Hepatocyte (in vitro differentiated cells): ENCODE data around the gene IL1RN. TPM values are rescaled to one million over a fixed set of nuclear protein-coding genes. Genes with fewer than 3 reads are reported as not detected.

Experiments
- DNase-seq: peaks from one replicate; pipeline ENCODE4 v3.0.0-alpha.2; 2016; ENCODE audit warnings: low spot score
- H2AFZ ChIP-seq: fragments of 200-600 bp; sonication (generic); 2 replicates; pipeline ENCODE4 v1.6.0; 2016; ENCODE audit warnings: antibody characterized with exemption, mild to moderate bottlenecking
- H3K27ac ChIP-seq: fragments of 200-600 bp; sonication (generic); 2 replicates; pipeline ENCODE4 v1.5.1; 2016; ENCODE audit warnings: mild to moderate bottlenecking
- H3K27me3 ChIP-seq: fragments of 200-600 bp; sonication (generic); 2 replicates; pipeline ENCODE4 v1.6.1; 2016
- H3K36me3 ChIP-seq: fragments of 200-600 bp; sonication (generic); replicated peaks from 2 replicates; pipeline ENCODE4 v1.5.1; 2016; ENCODE audit warnings: low read depth; ENCODE audit not compliant: insufficient read depth
- H3K4me1 ChIP-seq: fragments of 200-600 bp; sonication (generic); 2 replicates; pipeline ENCODE4 v1.5.1; 2016; ENCODE audit warnings: mild to moderate bottlenecking, moderate library complexity; ENCODE audit not compliant: insufficient read depth
- H3K4me2 ChIP-seq: fragments of 200-600 bp; sonication (generic); 2 replicates; pipeline ENCODE4 v1.6.0; 2016
- H3K4me3 ChIP-seq: fragments of 200-600 bp; sonication (generic); 2 replicates; pipeline ENCODE4 v1.5.1; 2016; ENCODE audit warnings: mild to moderate bottlenecking
- H3K79me2 ChIP-seq: fragments of 200-600 bp; sonication (generic); 2 replicates; pipeline ENCODE4 v1.6.0; 2017; ENCODE audit warnings: mild to moderate bottlenecking
- H3K9me2 ChIP-seq: fragments of 200-600 bp; sonication (generic); replicated peaks from 2 replicates; pipeline ENCODE4 v1.6.0; 2017; ENCODE audit warnings: mild to moderate bottlenecking; ENCODE audit not compliant: insufficient read depth
- H3K9me3 ChIP-seq: fragments of 200-600 bp; sonication (generic); 2 replicates; pipeline ENCODE4 v1.5.1; 2016; ENCODE audit warnings: low read depth, mild to moderate bottlenecking
- H4K20me1 ChIP-seq: fragments of 200-600 bp; sonication (generic); 2 replicates; pipeline ENCODE4 v1.6.0; 2016; ENCODE audit warnings: mild to moderate bottlenecking; ENCODE audit not compliant: insufficient read depth, poor library complexity, severe bottlenecking
- EZH2 ChIP-seq: fragments of 200-600 bp; sonication (generic); IDR thresholded peaks from 2 replicates; pipeline ENCODE4 v1.6.1; 2016; ENCODE audit warnings: antibody characterized with exemption, mild to moderate bottlenecking, borderline replicate concordance
- EZH2phosphoT487 ChIP-seq: fragments of 200-600 bp; sonication (generic); IDR thresholded peaks from one replicate; pipeline ENCODE4 v1.6.1; 2018; ENCODE audit warnings: antibody characterized with exemption, mild to moderate bottlenecking, low read depth, moderate library complexity; ENCODE audit not compliant: unreplicated experiment, severe bottlenecking
- WGBS: methylation state at CpG from one replicate; pipeline ENCODE4 v1.1.6; 2016; ENCODE audit warnings: low lambda C conversion rate; ENCODE audit errors: missing lambda C conversion rate; 5-methylcytosine and 5-hydroxymethylcytosine counted together
- polyA plus RNA-seq: library from polyadenylated mRNA; unstranded; fragments of >200 nt; fragmentation: Nextera tagmentation; extraction: Ambion mirVana; gene quantifications from 2 replicates; pipeline ENCODE4 v1.2.1, GENCODE V29; 2016
- total RNA-seq: library from RNA; depleted of rRNA; stranded (reverse); fragments of >200 nt; gene quantifications from 2 replicates; pipeline ENCODE4 v1.2.3, GENCODE V29; 2014
- TF ChIP-seq, protein P1 (sequence below): fragments of 200-600 bp; sonication (generic); IDR thresholded peaks from 2 replicates; pipeline ENCODE4 v1.5.1; 2016; ENCODE audit warnings: antibody characterized with exemption, mild to moderate bottlenecking; ENCODE audit not compliant: poor library complexity

Gene IL1RN
- total and polyA plus RNA-seq, 2 experiments from 2014 or later = 3.1 to 7.3 TPM

DNA sequence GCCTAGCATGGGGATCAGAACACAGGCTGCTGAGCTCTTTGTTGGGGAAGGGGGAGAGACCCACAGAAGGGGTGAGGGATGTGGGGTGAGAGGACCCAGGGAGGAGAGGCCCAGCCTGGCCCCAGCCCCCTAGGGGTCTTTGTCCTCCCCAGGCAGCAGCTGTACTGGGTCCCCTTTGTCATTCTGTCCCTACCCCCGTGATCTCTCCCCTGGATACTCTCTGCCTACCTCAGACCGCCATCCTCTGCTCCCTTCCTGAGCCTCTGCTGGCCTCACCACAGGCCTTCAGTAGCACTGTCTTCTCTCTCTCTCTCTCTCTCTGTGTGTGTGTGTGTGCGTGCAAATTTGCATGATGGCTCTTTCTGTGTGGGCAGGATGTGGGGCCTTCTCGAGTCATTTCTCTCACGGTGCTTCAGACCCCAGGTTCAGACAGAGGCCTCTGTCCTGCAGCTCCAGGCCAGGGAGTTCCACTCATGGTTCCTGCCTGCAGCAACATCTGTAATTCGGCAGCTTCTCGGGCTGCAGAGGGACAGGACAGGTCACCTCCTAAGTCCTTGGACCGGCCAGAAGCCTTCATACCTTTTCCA is 47.7 kb downstream of the IL1RN start:
- no peak overlapping the region for H3K4me3 ChIP-seq
- 70% methylated on average over 8 of the region's 8 CpGs for WGBS

DNA sequence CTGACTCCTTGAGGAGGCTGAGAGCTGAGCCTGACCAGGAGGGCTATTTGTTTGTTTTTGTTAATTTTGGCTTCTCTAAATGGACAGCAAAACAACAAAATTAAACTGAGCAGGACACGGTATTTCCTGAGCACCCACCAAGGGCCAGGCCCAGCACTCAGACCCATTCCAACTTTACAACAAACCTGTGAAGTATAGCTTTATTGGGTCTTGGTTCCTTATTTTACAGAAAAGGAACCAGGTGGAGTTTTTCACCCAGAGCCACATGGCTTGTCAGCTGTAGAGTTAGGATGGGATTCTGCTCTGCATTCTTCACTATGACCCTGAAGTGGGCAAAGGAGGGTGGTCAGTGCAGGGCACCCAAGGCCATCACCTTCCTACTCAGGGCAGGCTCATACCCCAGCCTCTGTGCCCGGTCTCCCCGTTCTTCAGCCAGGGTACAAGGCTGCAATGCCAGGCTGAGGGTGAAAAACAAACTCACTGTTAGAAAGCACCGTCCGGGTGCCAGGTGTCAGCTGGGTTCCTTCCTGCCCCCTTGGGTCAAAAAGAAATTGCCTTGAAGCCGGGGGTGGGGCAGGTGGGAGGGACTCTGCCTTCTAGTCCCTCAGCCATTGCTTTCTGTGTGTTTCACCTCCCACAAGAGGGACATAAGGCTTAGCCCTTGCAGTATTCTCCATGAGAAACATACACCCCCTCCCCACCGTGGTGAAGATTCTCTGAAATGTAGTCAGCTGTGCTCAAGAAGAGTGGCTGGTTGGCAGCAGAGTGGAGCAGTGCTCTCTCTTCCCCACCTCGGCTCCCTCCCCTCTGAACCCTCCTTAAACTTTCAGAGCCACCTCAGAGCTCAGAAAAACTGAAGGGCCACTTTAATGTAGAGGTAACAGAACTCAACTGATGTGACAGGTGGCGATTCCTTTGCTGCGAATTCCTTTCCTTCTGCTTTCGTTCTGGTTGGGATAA is 48.6 kb downstream of the IL1RN start:
- H2AFZ ChIP-seq = no peak overlapping the region
- 85% methylated on average over 11 of the region's 11 CpGs for WGBS
- no peaks in the 10 kb centered on the region for H3K9me3 ChIP-seq
- no peak for TF ChIP-seq EZH2
- TF ChIP-seq, protein P1, sequence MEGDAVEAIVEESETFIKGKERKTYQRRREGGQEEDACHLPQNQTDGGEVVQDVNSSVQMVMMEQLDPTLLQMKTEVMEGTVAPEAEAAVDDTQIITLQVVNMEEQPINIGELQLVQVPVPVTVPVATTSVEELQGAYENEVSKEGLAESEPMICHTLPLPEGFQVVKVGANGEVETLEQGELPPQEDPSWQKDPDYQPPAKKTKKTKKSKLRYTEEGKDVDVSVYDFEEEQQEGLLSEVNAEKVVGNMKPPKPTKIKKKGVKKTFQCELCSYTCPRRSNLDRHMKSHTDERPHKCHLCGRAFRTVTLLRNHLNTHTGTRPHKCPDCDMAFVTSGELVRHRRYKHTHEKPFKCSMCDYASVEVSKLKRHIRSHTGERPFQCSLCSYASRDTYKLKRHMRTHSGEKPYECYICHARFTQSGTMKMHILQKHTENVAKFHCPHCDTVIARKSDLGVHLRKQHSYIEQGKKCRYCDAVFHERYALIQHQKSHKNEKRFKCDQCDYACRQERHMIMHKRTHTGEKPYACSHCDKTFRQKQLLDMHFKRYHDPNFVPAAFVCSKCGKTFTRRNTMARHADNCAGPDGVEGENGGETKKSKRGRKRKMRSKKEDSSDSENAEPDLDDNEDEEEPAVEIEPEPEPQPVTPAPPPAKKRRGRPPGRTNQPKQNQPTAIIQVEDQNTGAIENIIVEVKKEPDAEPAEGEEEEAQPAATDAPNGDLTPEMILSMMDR = no peak
- TF ChIP-seq EZH2phosphoT487 = no peak
- H3K27ac ChIP-seq = no peak overlapping the region
- H3K4me1 ChIP-seq = peaks cover 11% of the 10 kb centered on the region
- DNase-seq = no peak
- no peaks in the 10 kb centered on the region for H3K36me3 ChIP-seq
- no peaks in the 10 kb centered on the region for H4K20me1 ChIP-seq
- no peaks in the 10 kb centered on the region for H3K27me3 ChIP-seq
- H3K4me2 ChIP-seq = no peak overlapping the region
- no peak overlapping the region for H3K4me3 ChIP-seq
- no peaks in the 10 kb centered on the region for H3K9me2 ChIP-seq
- H3K79me2 ChIP-seq = no peaks in the 10 kb centered on the region

More for the DNA sequence above, 47.7 kb downstream of the IL1RN start:
- Histone ChIP-seq H3K27me3 (no peaks in the 10 kb centered on the region), H3K27ac (no peak overlapping the region), H3K4me1 (peaks cover 2% of the 10 kb centered on the region), H3K4me2 (no peak overlapping the region), H3K9me3 (no peaks in the 10 kb centered on the region), H3K36me3 (no peaks in the 10 kb centered on the region), H3K9me2 (no peaks in the 10 kb centered on the region), H2AFZ (no peak overlapping the region), H3K79me2 (no peaks in the 10 kb centered on the region), H4K20me1 (no peaks in the 10 kb centered on the region)
- TF ChIP-seq EZH2 (no peak), EZH2phosphoT487 (no peak)
- TF ChIP-seq, protein P1 = no peak
- DNase-seq = no peak

DNA sequence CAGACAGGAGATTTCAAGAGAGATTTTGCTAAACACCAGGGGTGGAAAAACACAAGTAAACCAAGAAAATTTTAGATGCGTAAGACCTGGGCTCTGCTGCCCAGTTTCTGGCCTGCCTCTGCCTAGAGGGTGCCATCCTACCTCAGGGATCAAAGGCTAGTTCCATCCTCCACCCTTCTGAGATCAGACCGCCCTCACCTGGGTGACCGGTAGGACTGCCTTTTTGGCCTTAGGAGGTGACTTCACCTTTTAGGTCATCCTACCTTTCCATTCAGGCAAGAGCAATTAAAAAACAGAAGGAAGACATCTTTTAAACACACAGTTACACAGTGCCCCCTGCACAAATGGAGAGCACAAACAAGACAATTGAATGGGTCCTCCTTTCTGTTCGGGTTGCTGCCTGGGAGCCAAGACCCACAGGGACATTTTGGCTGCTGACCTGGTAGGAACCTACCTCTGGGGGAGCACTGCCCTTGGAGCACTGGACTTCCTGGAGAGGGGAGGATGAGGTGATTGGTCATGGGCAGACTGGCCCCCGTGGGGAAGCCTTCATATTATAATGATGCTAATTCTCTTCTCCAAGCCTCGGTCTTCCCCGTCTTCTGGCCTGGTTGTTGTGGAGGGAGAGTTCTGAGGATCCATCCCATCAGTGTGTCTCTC is 49.4 kb downstream of the IL1RN start:
- no peak for TF ChIP-seq EZH2
- TF ChIP-seq, protein P1 = no peak
- TF ChIP-seq EZH2phosphoT487 = no peak
- no peaks in the 10 kb centered on the region for H3K9me3 ChIP-seq
- no peaks in the 10 kb centered on the region for H3K27me3 ChIP-seq
- no peak overlapping the region for H3K4me2 ChIP-seq
- H3K27ac ChIP-seq = no peak overlapping the region
- DNase-seq = no peak
- H3K4me3 ChIP-seq = no peak overlapping the region
- peaks cover 15% of the 10 kb centered on the region for H3K4me1 ChIP-seq
- WGBS = 88% methylated on average over 7 of the region's 7 CpGs
- no peaks in the 10 kb centered on the region for H3K36me3 ChIP-seq
- H3K79me2 ChIP-seq = no peaks in the 10 kb centered on the region
- no peak overlapping the region for H2AFZ ChIP-seq
- H4K20me1 ChIP-seq = no peaks in the 10 kb centered on the region
- H3K9me2 ChIP-seq = no peaks in the 10 kb centered on the region
